SK-N-SH (cell line): ENCODE results near the gene B3GNT4.

ENCODE experiments used
- FOXM1 ChIP-seq: IDR thresholded peaks from 2 replicates; pipeline ENCODE4 v1.4.0; 2012; ENCODE audit warnings: low read depth, mild to moderate bottlenecking
- GABPA ChIP-seq: IDR thresholded peaks from 2 replicates; pipeline ENCODE4 v1.4.0; 2012; ENCODE audit warnings: low read depth, mild to moderate bottlenecking
- JUND ChIP-seq: IDR thresholded peaks from 2 replicates; pipeline ENCODE4 v1.4.0; 2012
- NRF1 ChIP-seq: IDR thresholded peaks from 2 replicates; pipeline ENCODE4 v1.6.1; 2012; ENCODE audit warnings: low read depth, mild to moderate bottlenecking, low read length
- POLR2AphosphoS5 ChIP-seq: IDR thresholded peaks from 2 replicates; pipeline ENCODE4 v1.6.1; 2012; ENCODE audit warnings: low read depth, low read length
- RAD21 ChIP-seq: IDR thresholded peaks from 2 replicates; pipeline ENCODE4 v1.6.1; 2012; ENCODE audit warnings: mild to moderate bottlenecking, low read length
- RFX5 ChIP-seq: IDR thresholded peaks from 2 replicates; pipeline ENCODE4 v1.6.1; 2012; ENCODE audit warnings: mild to moderate bottlenecking, improper control_type of control experiment, low read length
- SMC3 ChIP-seq: IDR thresholded peaks from 2 replicates; pipeline ENCODE4 v1.6.1; 2012; ENCODE audit warnings: low read depth, low read length, improper control_type of control experiment
- TAF1 ChIP-seq: IDR thresholded peaks from 2 replicates; pipeline ENCODE4 v1.6.1; 2012; ENCODE audit warnings: low read depth, mild to moderate bottlenecking, low read length, moderate library complexity, borderline replicate concordance
- TCF12 ChIP-seq: IDR thresholded peaks from 2 replicates; pipeline ENCODE4 v1.4.0; 2012
- TF ChIP-seq, protein P1 (sequence below): fragments of 200-600 bp; sonication (generic); IDR thresholded peaks from 2 replicates; pipeline ENCODE4 v1.6.1; 2017; ENCODE audit warnings: antibody characterized with exemption, mild to moderate bottlenecking, moderate library complexity
- TF ChIP-seq, protein P2 (sequence below): IDR thresholded peaks from 2 replicates; pipeline ENCODE4 v1.6.1; 2012; ENCODE audit warnings: mild to moderate bottlenecking, low read depth, low read length, moderate library complexity

DNA sequence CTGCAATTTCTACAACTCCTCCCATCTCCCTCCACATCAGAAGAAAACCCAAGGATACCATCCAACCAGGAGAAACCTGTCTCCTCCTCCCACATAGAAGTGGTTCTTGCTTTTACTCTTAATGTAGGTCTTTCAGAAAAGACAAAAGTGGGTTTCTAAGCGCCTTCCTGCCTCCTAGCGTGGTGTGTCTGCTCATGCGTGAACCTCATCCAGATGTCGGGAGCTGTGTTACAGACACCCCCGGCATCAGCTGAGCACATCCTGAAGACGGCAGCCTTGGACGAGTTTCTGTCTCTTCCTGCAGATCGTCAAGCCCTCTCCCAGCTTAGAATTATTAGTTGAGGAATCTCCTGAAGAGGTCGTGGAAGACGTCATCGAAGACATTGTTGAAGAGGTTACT, 11.1 kb upstream of the B3GNT4 start:
- TF ChIP-seq, protein P1, sequence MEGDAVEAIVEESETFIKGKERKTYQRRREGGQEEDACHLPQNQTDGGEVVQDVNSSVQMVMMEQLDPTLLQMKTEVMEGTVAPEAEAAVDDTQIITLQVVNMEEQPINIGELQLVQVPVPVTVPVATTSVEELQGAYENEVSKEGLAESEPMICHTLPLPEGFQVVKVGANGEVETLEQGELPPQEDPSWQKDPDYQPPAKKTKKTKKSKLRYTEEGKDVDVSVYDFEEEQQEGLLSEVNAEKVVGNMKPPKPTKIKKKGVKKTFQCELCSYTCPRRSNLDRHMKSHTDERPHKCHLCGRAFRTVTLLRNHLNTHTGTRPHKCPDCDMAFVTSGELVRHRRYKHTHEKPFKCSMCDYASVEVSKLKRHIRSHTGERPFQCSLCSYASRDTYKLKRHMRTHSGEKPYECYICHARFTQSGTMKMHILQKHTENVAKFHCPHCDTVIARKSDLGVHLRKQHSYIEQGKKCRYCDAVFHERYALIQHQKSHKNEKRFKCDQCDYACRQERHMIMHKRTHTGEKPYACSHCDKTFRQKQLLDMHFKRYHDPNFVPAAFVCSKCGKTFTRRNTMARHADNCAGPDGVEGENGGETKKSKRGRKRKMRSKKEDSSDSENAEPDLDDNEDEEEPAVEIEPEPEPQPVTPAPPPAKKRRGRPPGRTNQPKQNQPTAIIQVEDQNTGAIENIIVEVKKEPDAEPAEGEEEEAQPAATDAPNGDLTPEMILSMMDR: no peak
- no peak for TF ChIP-seq TAF1
- TF ChIP-seq NRF1: no peak
- TF ChIP-seq POLR2AphosphoS5: no peak
- TF ChIP-seq FOXM1: no peak
- TF ChIP-seq RAD21: no peak
- no peak for TF ChIP-seq GABPA
- no peak for TF ChIP-seq SMC3
- TF ChIP-seq RFX5: no peak
- TF ChIP-seq, protein P2, sequence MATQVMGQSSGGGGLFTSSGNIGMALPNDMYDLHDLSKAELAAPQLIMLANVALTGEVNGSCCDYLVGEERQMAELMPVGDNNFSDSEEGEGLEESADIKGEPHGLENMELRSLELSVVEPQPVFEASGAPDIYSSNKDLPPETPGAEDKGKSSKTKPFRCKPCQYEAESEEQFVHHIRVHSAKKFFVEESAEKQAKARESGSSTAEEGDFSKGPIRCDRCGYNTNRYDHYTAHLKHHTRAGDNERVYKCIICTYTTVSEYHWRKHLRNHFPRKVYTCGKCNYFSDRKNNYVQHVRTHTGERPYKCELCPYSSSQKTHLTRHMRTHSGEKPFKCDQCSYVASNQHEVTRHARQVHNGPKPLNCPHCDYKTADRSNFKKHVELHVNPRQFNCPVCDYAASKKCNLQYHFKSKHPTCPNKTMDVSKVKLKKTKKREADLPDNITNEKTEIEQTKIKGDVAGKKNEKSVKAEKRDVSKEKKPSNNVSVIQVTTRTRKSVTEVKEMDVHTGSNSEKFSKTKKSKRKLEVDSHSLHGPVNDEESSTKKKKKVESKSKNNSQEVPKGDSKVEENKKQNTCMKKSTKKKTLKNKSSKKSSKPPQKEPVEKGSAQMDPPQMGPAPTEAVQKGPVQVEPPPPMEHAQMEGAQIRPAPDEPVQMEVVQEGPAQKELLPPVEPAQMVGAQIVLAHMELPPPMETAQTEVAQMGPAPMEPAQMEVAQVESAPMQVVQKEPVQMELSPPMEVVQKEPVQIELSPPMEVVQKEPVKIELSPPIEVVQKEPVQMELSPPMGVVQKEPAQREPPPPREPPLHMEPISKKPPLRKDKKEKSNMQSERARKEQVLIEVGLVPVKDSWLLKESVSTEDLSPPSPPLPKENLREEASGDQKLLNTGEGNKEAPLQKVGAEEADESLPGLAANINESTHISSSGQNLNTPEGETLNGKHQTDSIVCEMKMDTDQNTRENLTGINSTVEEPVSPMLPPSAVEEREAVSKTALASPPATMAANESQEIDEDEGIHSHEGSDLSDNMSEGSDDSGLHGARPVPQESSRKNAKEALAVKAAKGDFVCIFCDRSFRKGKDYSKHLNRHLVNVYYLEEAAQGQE: no peak
- TF ChIP-seq TCF12: no peak
- TF ChIP-seq JUND: no peak
